GM19043 (cell line): ENCODE results near the gene IRAK1.
"Not testable (repeated sequence)": the region's sequence is repeated elsewhere in the genome, so short reads cannot be mapped to it uniquely, and the experiment has no call there.

Experiments used
- ATAC-seq: cut with Tn5 transposase; IDR thresholded peaks from one replicate; pipeline ENCODE4 v1.9.1; 2021; ENCODE audit warnings: low read depth; ENCODE audit not compliant: unreplicated experiment

The IRAK1 gene

DNA sequence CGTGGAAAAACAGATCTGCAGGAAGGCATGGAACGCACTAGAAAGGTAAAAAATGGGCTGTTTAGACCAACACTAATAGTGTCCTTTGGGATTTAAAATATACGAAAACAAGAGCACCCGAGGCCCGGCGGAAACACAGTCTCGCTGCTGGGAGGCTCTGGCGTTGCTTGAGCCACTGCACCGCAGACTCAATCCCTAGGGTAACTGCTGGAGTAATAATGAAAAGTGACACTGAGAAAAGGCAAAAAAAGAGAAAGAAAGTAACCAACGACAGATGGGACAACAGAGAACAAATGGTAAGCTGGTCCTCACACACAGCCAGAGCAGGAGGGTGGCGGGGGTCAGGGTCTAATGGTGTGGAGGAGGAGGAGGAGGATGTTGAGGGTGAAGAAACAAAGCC, 15.4 kb downstream of the IRAK1 start:
- ATAC-seq: no peak

DNA sequence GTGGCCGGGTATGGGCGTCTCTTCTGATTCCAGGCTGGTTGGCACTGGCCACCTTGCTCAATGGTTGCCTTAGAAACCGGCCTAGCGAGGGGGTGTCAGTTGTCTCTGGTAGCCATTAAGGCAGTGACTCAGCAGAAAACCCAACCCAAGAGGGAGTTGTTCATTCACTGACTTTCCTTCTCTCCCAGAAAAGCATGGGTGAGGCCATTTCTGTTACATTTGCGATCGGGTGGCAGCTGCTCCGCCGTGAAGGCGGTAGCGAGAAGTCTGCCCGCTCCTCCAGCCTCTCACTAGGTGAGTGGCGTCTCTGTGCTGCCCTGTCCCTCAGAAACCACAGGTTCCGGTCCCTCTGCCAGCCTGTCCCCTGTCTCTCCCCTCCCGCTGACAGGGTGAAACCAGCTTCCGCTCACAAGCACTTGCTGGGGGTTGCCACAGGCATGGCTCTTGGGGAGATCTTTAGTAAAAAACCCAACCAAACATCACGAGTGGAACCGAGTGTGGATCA, 17.4 kb downstream of the IRAK1 start:
- ATAC-seq: no peak

- ATAC-seq: no peak
Observed at GRCh38 chrX:154000051-154000450, 19.7 kb downstream of the IRAK1 start.

DNA sequence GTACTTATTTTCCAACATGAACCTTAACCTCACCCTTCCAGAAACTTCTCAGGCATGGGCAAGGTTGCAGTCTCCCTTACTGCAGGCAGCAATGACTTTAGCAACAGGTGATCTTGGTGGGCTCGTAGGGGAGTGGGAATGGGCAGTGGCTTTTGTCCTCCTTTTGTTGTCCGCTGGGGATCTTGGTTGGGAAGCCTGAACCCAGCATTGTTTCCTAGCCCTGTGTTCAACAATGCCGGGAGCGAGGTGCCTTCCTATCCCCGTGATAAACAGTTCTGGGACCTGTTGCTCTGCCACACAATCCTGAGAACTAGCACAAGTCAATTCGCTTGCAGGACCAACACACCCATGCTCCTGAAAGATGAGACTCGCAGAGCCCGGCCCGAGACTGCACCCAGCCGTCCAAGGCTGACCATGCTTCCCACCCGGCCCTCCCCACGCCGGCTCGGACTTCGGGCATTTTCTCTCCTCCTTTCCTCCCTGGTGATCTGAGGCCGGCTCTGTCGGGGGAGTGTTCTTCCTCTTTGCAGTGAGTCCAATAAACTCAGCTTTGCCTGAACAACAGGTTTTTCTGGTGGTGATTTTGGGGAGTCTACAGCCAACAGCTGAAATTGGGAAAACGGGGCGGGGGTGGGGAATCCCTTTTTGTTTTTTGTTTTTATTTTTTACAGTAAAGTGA, 20.2 kb downstream of the IRAK1 start:
- no peak for ATAC-seq

DNA sequence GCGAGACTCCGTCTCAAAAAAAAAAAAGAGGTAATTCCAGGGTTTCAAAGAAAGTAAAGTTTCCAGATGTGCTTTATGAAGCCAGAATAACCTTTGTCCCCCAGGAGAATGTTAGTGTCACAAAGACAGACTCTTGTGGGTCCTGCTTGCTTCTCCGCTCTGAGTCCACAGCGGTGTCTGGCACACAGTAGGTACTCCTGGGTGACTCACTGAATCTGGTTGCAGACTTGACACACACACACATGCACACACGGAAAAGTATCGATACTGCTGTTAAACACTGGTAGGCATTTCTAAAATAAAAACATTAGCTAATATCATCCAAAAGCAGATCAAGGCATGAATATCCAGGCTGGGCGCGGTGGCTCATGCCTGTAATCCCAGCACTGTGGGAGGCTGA, 24.2 kb downstream of the IRAK1 start:
- ATAC-seq: no peak

DNA sequence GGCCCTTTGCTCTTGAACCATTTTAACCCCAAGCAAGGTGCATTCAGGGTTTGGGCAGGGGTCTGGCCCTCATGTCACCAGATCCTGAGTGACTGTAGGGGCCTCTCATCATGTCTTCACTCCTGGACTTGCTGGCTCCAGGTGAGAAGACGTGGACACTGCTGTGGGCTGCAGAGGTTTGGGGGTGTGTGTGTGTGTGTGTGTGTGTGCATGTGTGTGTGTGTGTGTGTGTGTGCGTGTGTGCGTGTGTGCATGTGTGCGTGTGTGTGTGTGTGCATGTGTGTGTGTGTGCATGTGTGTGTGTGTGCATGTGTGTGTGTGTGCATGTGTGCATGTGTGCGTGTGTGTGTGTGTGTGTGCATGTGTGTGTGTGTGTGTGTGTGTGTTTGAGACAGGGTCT, 25.3 kb downstream of the IRAK1 start:
- not testable (repeated sequence) for ATAC-seq

GRCh38 chrX:153993978-153994377, 25.7 kb downstream of the IRAK1 start:
- no peak for ATAC-seq

GRCh38 chrX:153993079-153993478, 26.6 kb downstream of the IRAK1 start:
- ATAC-seq: no peak

- ATAC-seq: no peak
Observed at GRCh38 chrX:153992180-153992579, 27.5 kb downstream of the IRAK1 start.

DNA sequence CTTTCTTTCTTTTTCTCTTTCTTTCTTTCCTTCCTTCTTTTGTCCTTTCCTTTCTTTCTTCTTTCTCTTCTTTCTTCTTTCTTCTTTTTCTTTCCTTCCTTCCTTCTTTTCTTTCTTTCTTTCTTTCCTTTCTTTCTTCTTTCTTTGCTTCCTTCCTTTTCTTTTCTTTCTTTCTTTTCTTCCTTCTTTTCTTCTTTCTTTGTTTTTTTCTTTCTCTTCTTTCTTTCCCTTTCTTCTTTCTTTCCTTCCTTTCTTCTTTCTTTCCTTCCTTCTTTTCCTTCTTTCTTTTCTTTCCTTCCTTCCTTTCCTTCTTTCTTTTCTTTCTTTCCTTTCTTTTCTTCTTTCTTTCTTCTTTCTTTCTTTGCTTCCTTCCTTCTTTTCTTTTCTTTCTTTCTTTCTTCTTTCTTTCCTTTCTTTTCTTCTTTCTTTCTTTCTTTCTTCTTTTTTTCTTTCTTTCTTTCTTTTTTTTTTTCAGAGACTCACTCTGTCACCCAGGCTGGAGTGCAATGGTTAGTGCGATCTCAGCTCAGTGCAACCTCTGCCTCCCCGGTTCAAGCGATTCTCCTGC, 28.6 kb downstream of the IRAK1 start:
- ATAC-seq: no peak

DNA sequence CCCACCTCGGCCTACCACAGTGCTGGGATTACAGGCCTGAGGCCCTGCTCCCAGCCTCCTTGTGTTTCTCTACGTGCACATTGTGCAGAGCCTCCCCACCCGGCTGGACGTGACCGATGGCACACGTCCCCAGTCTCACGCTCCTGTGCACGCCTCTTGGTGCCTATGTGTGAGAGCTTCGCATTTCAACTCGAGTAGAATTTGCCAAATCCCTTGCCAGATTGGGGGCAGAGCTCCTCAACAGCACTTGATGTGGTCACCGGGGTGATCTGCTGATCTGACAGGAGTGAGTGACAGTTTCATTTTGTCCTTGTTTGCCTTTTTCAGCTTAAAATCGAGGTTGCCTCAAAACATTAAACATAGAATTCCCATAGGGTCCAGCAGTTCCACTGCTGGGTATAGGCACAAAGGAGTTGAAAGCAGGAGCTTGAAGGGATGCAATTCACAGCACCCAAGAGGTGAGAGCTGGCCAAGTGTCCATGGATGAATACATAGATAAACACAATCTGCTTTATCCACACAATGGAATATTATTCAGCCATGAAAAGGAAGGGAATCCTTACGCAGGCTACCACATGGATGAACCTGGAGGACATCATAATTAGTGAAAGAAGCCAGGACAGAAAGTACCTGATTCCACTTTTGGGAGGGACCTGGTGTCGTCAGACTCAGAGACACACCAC, 29.6 kb downstream of the IRAK1 start:
- no peak for ATAC-seq

DNA sequence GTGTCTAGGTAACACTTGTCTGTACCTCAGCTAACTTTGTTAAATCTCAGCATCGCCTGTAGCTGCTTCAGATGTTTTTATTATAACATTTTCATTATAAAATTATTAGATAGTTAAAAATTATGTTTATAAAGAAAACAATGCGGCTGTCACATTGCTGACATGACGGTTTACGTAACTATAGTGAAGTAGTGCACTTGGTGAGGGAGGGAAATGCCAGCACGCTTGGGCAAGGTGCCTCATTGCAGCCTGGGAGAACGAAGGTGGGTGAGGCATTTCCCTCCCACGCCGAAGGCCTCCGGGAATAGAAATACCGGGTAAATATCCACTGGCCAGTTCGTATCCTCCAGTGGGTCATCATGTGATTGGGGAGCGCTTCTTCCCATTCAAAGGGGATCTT, 31.2 kb downstream of the IRAK1 start:
- ATAC-seq: no peak

DNA sequence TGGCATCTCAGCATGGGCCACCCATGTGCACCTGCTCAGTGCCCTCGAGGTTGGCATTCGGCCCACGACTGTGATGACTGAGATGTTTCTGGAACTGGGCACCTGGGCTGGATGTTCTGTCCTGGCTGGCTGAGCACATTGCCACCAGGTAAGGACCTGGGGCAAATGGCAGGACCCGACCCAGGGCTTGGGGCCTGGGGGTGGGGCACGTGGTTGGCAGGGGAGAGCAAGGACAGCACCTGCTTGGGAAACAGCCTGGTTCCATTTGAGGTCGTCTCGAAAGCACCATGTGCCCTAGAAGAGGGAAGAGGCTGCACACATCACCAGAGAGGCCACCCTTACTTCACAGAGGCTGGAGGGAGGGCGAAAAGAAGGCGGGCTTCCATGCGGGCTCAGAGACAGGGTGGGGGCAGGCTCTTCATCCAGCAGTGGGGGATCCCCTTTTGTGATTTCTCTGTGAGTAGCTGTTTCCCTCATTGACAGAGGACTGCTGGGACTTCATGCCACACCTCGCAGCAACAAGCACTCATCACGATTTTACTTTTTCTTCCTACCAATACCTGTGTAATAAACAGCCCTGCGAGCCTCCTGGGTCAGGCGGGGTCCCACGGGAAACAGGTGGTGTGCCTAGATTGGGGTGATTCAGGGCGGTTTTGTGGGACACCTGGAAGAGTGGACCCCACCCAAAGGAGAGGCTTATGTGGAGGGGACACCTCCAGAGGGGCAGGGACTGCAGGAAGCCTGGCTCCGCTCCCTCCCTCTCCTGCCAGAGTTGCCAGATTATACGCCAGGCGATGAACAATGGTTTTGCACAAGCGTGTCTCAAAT, 35.1 kb downstream of the IRAK1 start:
- ATAC-seq: no peak

DNA sequence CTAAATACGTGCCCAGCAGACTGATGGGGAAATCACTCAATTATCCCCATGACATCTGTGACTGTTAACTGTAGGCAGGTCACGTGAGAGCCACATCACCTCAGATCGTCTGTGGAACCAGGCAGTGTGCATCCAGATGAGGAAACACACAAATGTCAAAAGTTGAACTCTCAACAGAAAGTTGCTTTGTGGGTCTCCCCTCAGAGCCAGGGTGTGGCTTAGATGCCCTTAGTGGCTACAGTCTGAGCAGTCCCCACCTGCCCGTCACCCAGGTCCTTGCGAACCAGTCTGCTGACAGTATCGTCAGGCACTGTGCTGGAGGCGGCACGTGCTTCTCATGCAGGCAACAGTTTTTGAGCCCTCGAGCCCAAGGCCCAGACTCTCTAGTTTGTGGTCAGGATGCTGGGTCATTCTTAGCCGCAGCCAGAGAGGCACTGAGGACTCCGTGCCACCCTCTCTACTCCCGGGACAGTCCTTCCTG, 36.3 kb downstream of the IRAK1 start:
- ATAC-seq: no peak

GRCh38 chrX:153981771-153982533, 37.8 kb downstream of the IRAK1 start:
- ATAC-seq: no peak

DNA sequence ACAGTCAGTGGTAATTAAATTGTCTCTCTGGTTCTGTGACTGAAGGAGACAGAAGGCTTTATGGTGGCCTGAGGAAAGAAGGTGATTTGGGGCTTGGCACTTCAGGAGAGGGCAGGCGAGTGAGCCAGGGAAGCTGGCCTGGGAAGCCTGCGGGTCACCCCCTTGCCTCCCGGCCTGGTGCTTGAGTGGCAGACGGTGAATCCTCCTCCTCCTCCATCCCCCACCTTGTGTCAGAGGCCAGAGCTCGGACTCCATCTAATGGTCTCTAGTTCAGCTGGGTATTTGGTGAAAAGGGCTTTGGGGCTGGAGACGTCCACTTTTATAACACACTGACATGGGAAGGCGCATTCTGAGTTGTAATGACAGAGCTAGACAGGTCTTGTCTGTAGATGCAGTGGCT, 38.5 kb downstream of the IRAK1 start:
- no peak for ATAC-seq

GRCh38 chrX:153980394-153980793, 39.3 kb downstream of the IRAK1 start:
- ATAC-seq: peak; percentile 45

DNA sequence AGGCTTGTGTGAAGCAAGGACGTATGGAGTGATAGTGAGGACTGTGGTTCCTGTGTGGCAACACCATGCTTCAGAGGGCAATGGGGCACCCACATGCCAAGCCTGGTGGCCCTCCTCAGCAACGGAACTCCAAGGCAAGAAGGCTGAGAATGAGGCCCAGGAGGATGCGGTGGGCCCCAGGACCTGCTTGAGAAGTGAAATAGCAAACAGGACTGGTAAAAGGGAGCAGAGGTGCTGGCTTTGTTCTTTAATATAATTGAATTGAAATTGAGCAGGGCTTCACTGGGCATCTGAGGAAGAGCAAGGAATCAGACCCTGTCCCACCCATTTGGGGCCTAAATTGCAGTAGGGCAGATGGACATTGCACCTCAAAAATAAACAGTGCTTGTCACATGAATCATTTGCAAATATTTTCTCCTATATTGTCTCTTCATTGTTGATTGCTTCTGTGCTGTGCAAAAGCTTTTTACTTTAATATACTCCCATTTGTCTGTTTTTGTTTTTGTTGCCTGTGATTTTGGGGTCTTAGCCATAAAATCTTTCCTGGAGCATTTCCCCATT, 44.9 kb downstream of the IRAK1 start:
- ATAC-seq: no peak

- no peak for ATAC-seq
Observed at GRCh38 chrX:153974003-153974725, 45.5 kb downstream of the IRAK1 start.
